ENCODE measurements around the gene SYK.
"Not testable (repeated sequence)": the region's sequence is repeated elsewhere in the genome, so short reads cannot be mapped to it uniquely, and the experiment has no call there.

The SYK gene

DNA sequence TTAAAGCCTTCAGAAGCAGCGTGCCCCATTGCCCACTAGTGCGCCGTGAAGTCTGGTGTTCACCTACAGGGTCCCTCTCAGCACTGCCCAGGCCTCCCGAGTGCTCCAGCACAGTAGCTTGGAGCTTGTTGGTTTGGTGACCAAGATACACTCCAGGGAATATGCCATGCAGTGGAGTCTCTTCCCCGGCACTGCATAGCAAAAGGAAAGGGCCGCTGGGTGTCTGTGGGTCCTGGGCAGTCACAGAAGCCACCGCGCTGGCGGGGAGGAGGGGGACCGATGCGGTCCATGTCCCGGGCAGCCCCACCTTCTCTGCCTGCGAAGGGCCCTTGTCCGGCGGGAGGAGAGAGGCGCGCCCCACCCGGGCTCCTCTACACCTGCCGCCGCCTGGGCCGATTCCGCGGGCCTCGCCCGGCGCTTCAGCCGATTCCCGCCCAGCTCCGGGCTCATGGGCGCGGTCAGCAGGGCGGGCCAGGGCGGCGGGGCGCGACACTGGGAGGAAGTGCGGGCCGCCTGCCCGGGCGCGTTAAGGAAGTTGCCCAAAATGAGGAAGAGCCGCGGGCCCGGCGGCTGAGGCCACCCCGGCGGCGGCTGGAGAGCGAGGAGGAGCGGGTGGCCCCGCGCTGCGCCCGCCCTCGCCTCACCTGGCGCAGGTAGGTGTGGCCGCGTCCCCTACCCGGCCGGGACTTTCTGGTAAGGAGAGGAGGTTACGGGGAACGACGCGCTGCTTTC lies at the start of gene SYK:
Gene SYK, plus strand, starts transcription at position 579 of the 732 bp plus-strand sequence. CDS start 42,080 bp downstream, outside the sequence.
- H3K4me1 ChIP-seq (ENCODE audit: control insufficient read depth, insufficient read depth, low read length) = peaks cover 10% of the 10 kb centered on the region; the same call in 1 of the 2 replicates
- H3K9me3 ChIP-seq (ENCODE audit: control insufficient read depth, insufficient read depth, low read length) = no peaks in the 10 kb centered on the region
- no peak within 1 kb of the TSS for H3K27ac ChIP-seq (ENCODE audit: low read depth, low read length)
- peak within 1 kb of the TSS; percentile 43; the same call in 1 of the 2 replicates for H3K9ac ChIP-seq (ENCODE audit: low read depth, low read length)
- H3K36me3 ChIP-seq (ENCODE audit: control insufficient read depth, insufficient read depth, low read length) = no peaks in the 10 kb centered on the region
- peak within 1 kb of the TSS; percentile 73 for H3K4me3 ChIP-seq (ENCODE audit: low read depth, low read length)
- peaks cover 42% of the 10 kb centered on the region for H3K27me3 ChIP-seq (ENCODE audit: control insufficient read depth, insufficient read depth, low read length)

DNA sequence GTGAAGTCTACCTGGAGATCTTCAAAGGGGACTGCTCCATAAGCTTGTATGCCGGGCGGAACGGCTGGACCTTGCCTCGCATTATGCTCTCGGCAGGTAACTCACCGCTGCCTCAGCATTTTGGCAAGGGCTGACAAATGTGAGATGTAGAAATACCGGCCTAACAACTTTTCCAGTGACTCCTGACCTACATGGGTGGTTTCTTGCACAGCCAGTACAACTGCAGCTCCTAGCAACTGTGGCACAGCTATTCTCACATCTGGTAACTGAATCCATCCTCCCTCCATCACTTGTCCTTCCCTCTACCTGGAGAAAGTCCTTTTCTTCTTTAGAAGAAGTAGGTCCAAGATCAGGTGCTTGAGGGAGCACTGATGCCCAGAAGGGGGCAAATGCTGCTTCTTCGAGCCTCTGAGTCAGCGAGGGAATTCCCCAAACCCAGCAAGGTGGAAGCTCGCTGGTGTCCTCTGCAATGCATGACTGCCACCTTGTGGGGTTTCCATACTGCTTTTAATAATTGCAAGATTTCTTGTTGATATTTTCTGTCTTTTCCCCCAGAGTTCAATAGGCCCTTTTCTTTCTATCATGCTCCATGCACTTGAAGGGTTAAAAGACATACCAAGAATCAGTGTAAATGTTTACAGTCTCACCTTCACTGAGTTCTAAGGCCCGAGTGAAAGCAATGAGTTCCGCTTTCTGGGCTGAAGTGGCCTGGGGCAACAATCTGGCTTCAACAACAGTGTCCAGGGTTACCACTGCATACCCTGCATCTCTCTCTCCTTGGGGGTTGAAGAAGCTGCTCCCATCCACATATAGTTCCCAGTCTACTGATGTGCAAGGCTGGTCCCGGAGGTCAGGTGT lies 45.9 kb upstream of the SYK start:
- not testable (repeated sequence) for H3K27ac ChIP-seq (ENCODE audit: low read depth, low read length); H3K9ac ChIP-seq (ENCODE audit: low read depth, low read length); H3K36me3 ChIP-seq (ENCODE audit: control insufficient read depth, insufficient read depth, low read length); H3K4me3 ChIP-seq (ENCODE audit: low read depth, low read length); H3K4me1 ChIP-seq (ENCODE audit: control insufficient read depth, insufficient read depth, low read length); H3K9me3 ChIP-seq (ENCODE audit: control insufficient read depth, insufficient read depth, low read length); H3K27me3 ChIP-seq (ENCODE audit: control insufficient read depth, insufficient read depth, low read length)

DNA sequence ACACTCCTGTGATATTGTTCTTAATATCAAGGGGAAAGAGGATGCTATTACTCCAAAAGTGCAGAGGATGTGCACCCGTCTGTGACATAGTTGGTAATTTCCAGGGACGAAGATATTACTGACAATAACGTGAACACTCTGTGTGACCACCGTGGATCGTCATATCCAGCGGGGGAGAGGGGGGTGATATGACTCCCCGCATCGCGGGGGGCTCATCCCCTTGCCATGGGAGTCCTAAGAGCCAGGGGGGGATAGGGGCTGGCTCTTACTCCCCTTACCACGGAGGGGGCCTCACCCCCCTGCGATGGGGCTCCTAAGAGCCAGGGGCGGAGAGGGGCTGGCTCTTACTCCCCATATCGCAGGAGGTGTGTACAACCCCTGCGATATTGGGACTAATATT lies 41.0 kb upstream of the SYK start:
- not testable (repeated sequence) for H3K4me1 ChIP-seq (ENCODE audit: control insufficient read depth, insufficient read depth, low read length); H3K9ac ChIP-seq (ENCODE audit: low read depth, low read length); H3K4me3 ChIP-seq (ENCODE audit: low read depth, low read length); H3K36me3 ChIP-seq (ENCODE audit: control insufficient read depth, insufficient read depth, low read length); H3K27me3 ChIP-seq (ENCODE audit: control insufficient read depth, insufficient read depth, low read length); H3K27ac ChIP-seq (ENCODE audit: low read depth, low read length); H3K9me3 ChIP-seq (ENCODE audit: control insufficient read depth, insufficient read depth, low read length)

DNA sequence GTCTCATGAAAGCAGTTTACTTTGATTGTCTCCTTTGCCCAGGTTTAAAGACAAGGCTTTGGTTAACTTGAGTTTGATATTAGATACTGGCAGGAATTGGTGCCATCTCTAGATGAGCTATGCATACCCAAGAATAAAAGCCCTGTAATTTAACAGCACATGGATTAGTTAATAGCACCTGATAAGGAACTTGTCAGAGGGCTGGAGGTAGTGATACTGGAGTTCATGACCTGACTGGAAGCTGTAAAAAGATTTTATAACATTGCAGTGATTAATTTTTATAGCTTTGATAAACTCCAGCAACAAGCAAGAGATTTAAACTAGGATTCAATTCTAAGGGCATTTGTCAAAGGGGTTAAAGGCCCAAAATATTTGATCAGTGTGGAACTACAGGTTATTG lies 34.9 kb upstream of the SYK start:
- H3K27ac ChIP-seq (ENCODE audit: low read depth, low read length) = no peak overlapping the region
- H3K27me3 ChIP-seq (ENCODE audit: control insufficient read depth, insufficient read depth, low read length) = no peaks in the 10 kb centered on the region
- peaks cover 62% of the 10 kb centered on the region for H3K9me3 ChIP-seq (ENCODE audit: control insufficient read depth, insufficient read depth, low read length)
- no peaks in the 10 kb centered on the region for H3K4me1 ChIP-seq (ENCODE audit: control insufficient read depth, insufficient read depth, low read length)
- no peak overlapping the region for H3K9ac ChIP-seq (ENCODE audit: low read depth, low read length)
- H3K36me3 ChIP-seq (ENCODE audit: control insufficient read depth, insufficient read depth, low read length) = no peaks in the 10 kb centered on the region
- H3K4me3 ChIP-seq (ENCODE audit: low read depth, low read length) = no peak overlapping the region

DNA sequence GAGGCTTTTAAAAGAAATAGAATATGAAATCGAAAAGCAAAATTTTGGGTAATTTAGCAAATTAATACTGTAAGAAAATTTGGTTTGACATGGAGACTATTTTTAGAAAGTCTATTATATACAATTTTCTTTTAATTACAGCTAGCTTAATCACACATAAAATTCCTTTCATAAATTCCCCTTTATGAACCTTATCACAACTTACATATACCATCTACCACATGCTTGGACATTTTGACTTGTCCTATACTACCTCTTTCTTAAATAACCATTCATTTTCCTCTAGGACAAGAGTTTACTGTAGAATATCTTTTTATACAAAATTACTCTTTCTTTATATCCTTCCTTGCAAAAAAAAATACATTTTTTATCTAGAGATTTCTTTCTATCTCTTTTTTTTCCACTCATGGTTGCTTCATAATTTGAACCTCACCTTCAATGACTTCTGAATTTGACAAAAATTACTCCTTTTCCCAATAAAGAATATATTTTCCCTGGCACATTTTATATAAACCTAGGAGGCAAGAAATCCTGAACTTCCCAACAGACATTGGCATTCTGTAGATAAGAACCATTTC lies 34.0 kb upstream of the SYK start:
- peaks cover 62% of the 10 kb centered on the region for H3K9me3 ChIP-seq (ENCODE audit: control insufficient read depth, insufficient read depth, low read length)
- H3K4me1 ChIP-seq (ENCODE audit: control insufficient read depth, insufficient read depth, low read length) = no peaks in the 10 kb centered on the region
- H3K27me3 ChIP-seq (ENCODE audit: control insufficient read depth, insufficient read depth, low read length) = no peaks in the 10 kb centered on the region
- H3K27ac ChIP-seq (ENCODE audit: low read depth, low read length) = no peak overlapping the region
- no peaks in the 10 kb centered on the region for H3K36me3 ChIP-seq (ENCODE audit: control insufficient read depth, insufficient read depth, low read length)
- H3K9ac ChIP-seq (ENCODE audit: low read depth, low read length) = no peak overlapping the region
- no peak overlapping the region for H3K4me3 ChIP-seq (ENCODE audit: low read depth, low read length)

- Histone ChIP-seq H3K4me1 (ENCODE audit: control insufficient read depth, insufficient read depth, low read length) (no peaks in the 10 kb centered on the region), H3K9ac (ENCODE audit: low read depth, low read length) (no peak overlapping the region), H3K27me3 (ENCODE audit: control insufficient read depth, insufficient read depth, low read length) (no peaks in the 10 kb centered on the region), H3K4me3 (ENCODE audit: low read depth, low read length) (no peak overlapping the region), H3K36me3 (ENCODE audit: control insufficient read depth, insufficient read depth, low read length) (no peaks in the 10 kb centered on the region), H3K27ac (ENCODE audit: low read depth, low read length) (no peak overlapping the region), H3K9me3 (ENCODE audit: control insufficient read depth, insufficient read depth, low read length) (peaks cover 57% of the 10 kb centered on the region)
These were observed 31.4 kb upstream of the SYK start for GRCh38 chr9:90770182-90770738.

DNA sequence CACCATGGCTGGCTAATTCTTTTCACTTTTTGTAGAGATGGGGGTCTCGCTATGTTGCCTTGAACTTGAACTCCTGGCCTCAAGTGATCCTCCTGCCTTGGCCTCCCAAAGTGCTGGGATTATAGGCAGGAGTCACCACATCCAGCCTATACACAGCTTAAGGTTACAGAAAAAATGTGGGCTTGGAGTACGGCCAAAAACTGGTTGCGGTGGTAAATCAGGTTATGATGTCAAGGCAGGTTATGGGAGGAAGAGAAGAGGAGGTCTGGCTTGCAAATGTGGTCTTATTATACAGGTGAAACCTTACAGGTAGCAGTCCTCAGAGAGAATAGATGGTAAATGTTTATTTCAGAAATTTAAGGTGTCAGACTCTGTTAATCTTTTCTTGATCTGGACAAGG lies 30.7 kb upstream of the SYK start:
- no peak overlapping the region for H3K27ac ChIP-seq (ENCODE audit: low read depth, low read length)
- no peak overlapping the region for H3K4me3 ChIP-seq (ENCODE audit: low read depth, low read length)
- no peak overlapping the region for H3K9ac ChIP-seq (ENCODE audit: low read depth, low read length)
- no peaks in the 10 kb centered on the region for H3K4me1 ChIP-seq (ENCODE audit: control insufficient read depth, insufficient read depth, low read length)
- peaks cover 50% of the 10 kb centered on the region for H3K9me3 ChIP-seq (ENCODE audit: control insufficient read depth, insufficient read depth, low read length)
- no peaks in the 10 kb centered on the region for H3K27me3 ChIP-seq (ENCODE audit: control insufficient read depth, insufficient read depth, low read length)
- H3K36me3 ChIP-seq (ENCODE audit: control insufficient read depth, insufficient read depth, low read length) = no peaks in the 10 kb centered on the region

DNA sequence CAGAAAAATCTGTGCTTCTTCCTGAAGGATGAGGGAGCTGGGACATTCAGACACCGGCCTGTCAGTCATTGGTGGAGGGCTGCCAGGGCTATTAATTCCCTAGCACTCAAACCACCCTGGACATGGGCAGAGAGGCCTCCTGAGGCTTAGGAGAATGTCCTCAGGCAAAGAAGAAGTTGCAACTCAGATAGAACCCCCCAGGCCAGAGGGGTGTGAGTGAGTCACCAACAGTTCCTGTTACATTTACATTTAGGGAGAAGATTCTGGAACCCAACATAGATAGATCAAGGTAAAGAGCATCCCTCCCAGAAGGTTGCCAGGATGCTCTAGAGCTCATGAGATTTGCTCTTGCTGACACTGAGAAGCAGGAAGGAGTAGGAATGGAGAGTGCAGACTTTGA lies 29.2 kb upstream of the SYK start:
- H3K4me1 ChIP-seq (ENCODE audit: control insufficient read depth, insufficient read depth, low read length) = no peaks in the 10 kb centered on the region
- no peak overlapping the region for H3K9ac ChIP-seq (ENCODE audit: low read depth, low read length)
- no peaks in the 10 kb centered on the region for H3K36me3 ChIP-seq (ENCODE audit: control insufficient read depth, insufficient read depth, low read length)
- H3K27ac ChIP-seq (ENCODE audit: low read depth, low read length) = no peak overlapping the region
- no peaks in the 10 kb centered on the region for H3K27me3 ChIP-seq (ENCODE audit: control insufficient read depth, insufficient read depth, low read length)
- H3K4me3 ChIP-seq (ENCODE audit: low read depth, low read length) = no peak overlapping the region
- peaks cover 35% of the 10 kb centered on the region for H3K9me3 ChIP-seq (ENCODE audit: control insufficient read depth, insufficient read depth, low read length)

- peaks cover 23% of the 10 kb centered on the region for H3K9me3 ChIP-seq (ENCODE audit: control insufficient read depth, insufficient read depth, low read length)
- H3K36me3 ChIP-seq (ENCODE audit: control insufficient read depth, insufficient read depth, low read length) = no peaks in the 10 kb centered on the region
- no peaks in the 10 kb centered on the region for H3K27me3 ChIP-seq (ENCODE audit: control insufficient read depth, insufficient read depth, low read length)
- no peak overlapping the region for H3K4me3 ChIP-seq (ENCODE audit: low read depth, low read length)
- no peak overlapping the region for H3K9ac ChIP-seq (ENCODE audit: low read depth, low read length)
- H3K27ac ChIP-seq (ENCODE audit: low read depth, low read length) = no peak overlapping the region
- no peaks in the 10 kb centered on the region for H3K4me1 ChIP-seq (ENCODE audit: control insufficient read depth, insufficient read depth, low read length)
These were observed 28.0 kb upstream of the SYK start for GRCh38 chr9:90773617-90774016.

DNA sequence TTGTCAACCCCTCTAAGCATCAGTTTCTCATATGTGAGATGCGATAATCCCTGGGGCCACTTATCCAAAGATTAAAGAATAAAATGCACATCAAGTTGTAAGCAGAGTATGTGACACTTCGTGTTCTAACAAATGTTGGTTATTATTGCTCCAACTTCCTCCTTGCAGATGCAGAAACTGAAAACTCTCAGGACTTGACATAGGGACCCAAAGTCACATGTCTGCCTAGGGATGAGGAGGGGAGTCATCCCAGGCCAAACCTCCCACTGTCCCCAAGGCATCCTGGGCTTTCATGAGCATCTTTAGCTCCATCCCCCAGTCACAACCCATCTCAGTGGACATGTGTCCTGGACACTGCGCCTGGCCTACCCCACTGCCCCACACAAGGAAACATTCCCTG lies 27.5 kb upstream of the SYK start:
- Histone ChIP-seq H3K9ac (ENCODE audit: low read depth, low read length) (no peak overlapping the region), H3K27me3 (ENCODE audit: control insufficient read depth, insufficient read depth, low read length) (no peaks in the 10 kb centered on the region), H3K4me3 (ENCODE audit: low read depth, low read length) (no peak overlapping the region), H3K4me1 (ENCODE audit: control insufficient read depth, insufficient read depth, low read length) (no peaks in the 10 kb centered on the region), H3K36me3 (ENCODE audit: control insufficient read depth, insufficient read depth, low read length) (no peaks in the 10 kb centered on the region), H3K9me3 (ENCODE audit: control insufficient read depth, insufficient read depth, low read length) (peaks cover 18% of the 10 kb centered on the region; the same call in 1 of the 2 replicates), H3K27ac (ENCODE audit: low read depth, low read length) (no peak overlapping the region)

DNA sequence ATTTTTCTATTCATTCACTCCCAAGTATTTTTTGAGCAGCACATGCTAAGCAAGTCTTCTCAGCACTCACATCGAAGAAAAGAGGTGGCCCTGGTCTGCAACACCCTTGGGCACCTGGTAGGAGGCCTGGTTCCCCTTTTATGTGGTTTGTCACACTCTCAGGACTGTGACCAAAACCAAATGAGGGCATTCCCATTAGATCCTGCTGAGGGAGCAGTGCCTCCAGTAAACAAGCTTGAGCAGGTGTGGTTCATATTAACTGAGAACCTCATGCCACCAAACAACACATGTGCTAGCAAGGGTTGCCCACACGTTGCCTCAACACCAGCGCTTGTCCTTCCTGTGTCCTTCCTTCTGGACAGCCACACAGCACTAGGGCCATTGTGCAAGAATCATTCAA lies 26.9 kb upstream of the SYK start:
- no peak overlapping the region for H3K4me3 ChIP-seq (ENCODE audit: low read depth, low read length)
- no peak overlapping the region for H3K27ac ChIP-seq (ENCODE audit: low read depth, low read length)
- H3K9ac ChIP-seq (ENCODE audit: low read depth, low read length) = no peak overlapping the region
- H3K4me1 ChIP-seq (ENCODE audit: control insufficient read depth, insufficient read depth, low read length) = peaks cover 2% of the 10 kb centered on the region
- peaks cover 13% of the 10 kb centered on the region; the same call in 1 of the 2 replicates for H3K9me3 ChIP-seq (ENCODE audit: control insufficient read depth, insufficient read depth, low read length)
- H3K27me3 ChIP-seq (ENCODE audit: control insufficient read depth, insufficient read depth, low read length) = no peaks in the 10 kb centered on the region
- H3K36me3 ChIP-seq (ENCODE audit: control insufficient read depth, insufficient read depth, low read length) = no peaks in the 10 kb centered on the region
